ENCODE data around the gene MCC. TPM values are rescaled to one million over a fixed set of nuclear protein-coding genes. Genes with fewer than 3 reads are reported as not detected.

MCC gene
- total RNA-seq, 1 experiment from 2014 or later, result 23.5 TPM

DNA sequence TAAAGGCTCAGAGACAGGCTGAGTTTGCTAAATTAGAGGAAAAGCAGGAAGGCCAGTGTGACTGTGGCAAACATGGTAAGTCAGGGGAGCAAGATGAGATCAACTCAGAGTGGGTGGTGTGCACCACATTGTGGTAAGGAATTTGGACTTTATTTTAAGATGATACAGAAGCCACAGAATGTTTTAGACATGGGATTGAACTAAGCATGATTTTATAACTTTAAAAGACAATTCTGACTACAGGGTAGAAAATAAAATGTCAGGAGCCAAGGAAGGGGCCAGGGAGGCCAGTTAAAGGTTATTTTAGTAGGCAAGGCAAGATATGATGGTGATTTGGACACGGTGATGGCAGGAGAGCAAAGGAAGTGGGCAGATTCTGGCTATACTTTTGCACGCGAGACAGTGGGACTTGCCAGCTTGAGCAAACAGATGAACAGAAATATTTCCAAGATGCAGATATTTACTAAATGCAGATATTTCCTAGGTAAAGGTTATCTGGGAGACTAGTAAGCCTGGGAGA is 107.4 kb downstream of the MCC start:
- no peak overlapping the region for H3K4me3 Mint-ChIP-seq
- POLR2A ChIA-PET, result no interaction called here

More for the DNA sequence above, 107.4 kb downstream of the MCC start:
- Mint-ChIP-seq H3K27ac (no peak overlapping the region; the same call in 1 of the 2 replicates), H3K4me1 (peaks cover 3% of the 10 kb centered on the region; the same call in 1 of the 2 replicates), H3K36me3 (no peaks in the 10 kb centered on the region), H3K27me3 (ENCODE audit: low read depth) (no peaks in the 10 kb centered on the region), H3K9me3 (no peaks in the 10 kb centered on the region)
- ATAC-seq (no peak), DNase-seq (ENCODE audit: low spot score) (no peak)
- CTCF ChIA-PET, result interaction anchor here (0.9 to 1.2 kb wide), 2 partner anchors 44 to 133 kb away, joined by 3 to 5 read pairs; partner anchors contain the start of gene YTHDC2
- TF ChIP-seq CBFB (CRISPR knock-in tag; IDR thresholded peaks at IDR 0.05; ENCODE audit: low read depth) (no peak), ATF3 (CRISPR knock-in tag; conservative IDR thresholded peaks at IDR 0.05) (no peak), FOXJ3 (CRISPR knock-in tag; IDR thresholded peaks at IDR 0.05; ENCODE audit: borderline replicate concordance) (no peak), NFATC4 (CRISPR knock-in tag; IDR thresholded peaks at IDR 0.05) (no peak), FOXK1 (CRISPR knock-in tag; IDR thresholded peaks at IDR 0.05) (no peak), OVOL2 (CRISPR knock-in tag; IDR thresholded peaks at IDR 0.05; ENCODE audit: borderline replicate concordance) (no peak), ELF4 (CRISPR knock-in tag; IDR thresholded peaks at IDR 0.05; ENCODE audit: low read depth) (no peak), ZNF121 (CRISPR knock-in tag; IDR thresholded peaks at IDR 0.05) (no peak), PREB (CRISPR knock-in tag; IDR thresholded peaks at IDR 0.05; ENCODE audit: borderline replicate concordance) (no peak), NFYB (CRISPR knock-in tag; conservative IDR thresholded peaks at IDR 0.05; ENCODE audit: low read depth) (no peak), PRRX2 (CRISPR knock-in tag; IDR thresholded peaks at IDR 0.05) (no peak), ZNF671 (CRISPR knock-in tag; IDR thresholded peaks at IDR 0.05) (no peak), CDX4 (CRISPR knock-in tag; IDR thresholded peaks at IDR 0.05; ENCODE audit: borderline replicate concordance) (no peak), E2F1 (CRISPR knock-in tag; IDR thresholded peaks at IDR 0.05) (no peak), JUN (CRISPR knock-in tag; IDR thresholded peaks at IDR 0.05) (no peak), ATF6 (CRISPR knock-in tag; IDR thresholded peaks at IDR 0.05) (no peak), NR3C1 (CRISPR knock-in tag; conservative IDR thresholded peaks at IDR 0.05; ENCODE audit: low read depth) (no peak)
- TF ChIP-seq, protein P1, sequence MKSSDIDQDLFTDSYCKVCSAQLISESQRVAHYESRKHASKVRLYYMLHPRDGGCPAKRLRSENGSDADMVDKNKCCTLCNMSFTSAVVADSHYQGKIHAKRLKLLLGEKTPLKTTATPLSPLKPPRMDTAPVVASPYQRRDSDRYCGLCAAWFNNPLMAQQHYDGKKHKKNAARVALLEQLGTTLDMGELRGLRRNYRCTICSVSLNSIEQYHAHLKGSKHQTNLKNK (CRISPR knock-in tag; IDR thresholded peaks at IDR 0.05), result no peak
- TF ChIP-seq, protein P2, sequence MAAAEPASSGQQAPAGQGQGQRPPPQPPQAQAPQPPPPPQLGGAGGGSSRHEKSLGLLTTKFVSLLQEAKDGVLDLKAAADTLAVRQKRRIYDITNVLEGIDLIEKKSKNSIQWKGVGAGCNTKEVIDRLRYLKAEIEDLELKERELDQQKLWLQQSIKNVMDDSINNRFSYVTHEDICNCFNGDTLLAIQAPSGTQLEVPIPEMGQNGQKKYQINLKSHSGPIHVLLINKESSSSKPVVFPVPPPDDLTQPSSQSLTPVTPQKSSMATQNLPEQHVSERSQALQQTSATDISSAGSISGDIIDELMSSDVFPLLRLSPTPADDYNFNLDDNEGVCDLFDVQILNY (CRISPR knock-in tag; IDR thresholded peaks at IDR 0.05), result no peak
